GM18867 (cell line): Measurements from ENCODE around the gene NEUROG2.

Experiments
- ATAC-seq: cut with Tn5 transposase; IDR thresholded peaks from one replicate; pipeline ENCODE4 v1.9.1; 2021; ENCODE audit warnings: mild to moderate bottlenecking, moderate library complexity; ENCODE audit not compliant: unreplicated experiment

Gene NEUROG2

GRCh38 chr4:112521123-112522023, 5.4 kb upstream of the NEUROG2 start:
- no peak for ATAC-seq

GRCh38 chr4:112520598-112521122, 4.7 kb upstream of the NEUROG2 start:
- ATAC-seq, result no peak

GRCh38 chr4:112519689-112520597, 4.0 kb upstream of the NEUROG2 start:
- ATAC-seq, result no peak

- no peak for ATAC-seq
Observed at GRCh38 chr4:112518675-112519074, 2.7 kb upstream of the NEUROG2 start.

GRCh38 chr4:112517911-112518310, 1.9 kb upstream of the NEUROG2 start:
- ATAC-seq, result peak; percentile 27

- ATAC-seq, result peak; percentile 15
Observed at GRCh38 chr4:112517067-112517634, 1.2 kb upstream of the NEUROG2 start.

- ATAC-seq, result peak; percentile 30
Observed at GRCh38 chr4:112516471-112517066, 589 bp upstream of the NEUROG2 start.

- peak; percentile 43 for ATAC-seq
Observed at GRCh38 chr4:112515198-112516065, 548 bp downstream of the NEUROG2 start.

- ATAC-seq, result peak; percentile 4
Observed at GRCh38 chr4:112514647-112515197, 1.3 kb downstream of the NEUROG2 start.

GRCh38 chr4:112513971-112514646, 1.9 kb downstream of the NEUROG2 start:
- ATAC-seq, result no peak

GRCh38 chr4:112511803-112512118, 4.2 kb downstream of the NEUROG2 start:
- ATAC-seq, result no peak

- ATAC-seq, result no peak
Observed at GRCh38 chr4:112511093-112511802, 4.7 kb downstream of the NEUROG2 start.

- ATAC-seq, result no peak
Observed at GRCh38 chr4:112510291-112511092, 5.5 kb downstream of the NEUROG2 start.

GRCh38 chr4:112509243-112510141, 6.5 kb downstream of the NEUROG2 start:
- ATAC-seq, result no peak

- ATAC-seq, result no peak
Observed at GRCh38 chr4:112508356-112508755, 7.6 kb downstream of the NEUROG2 start.

- no peak for ATAC-seq
Observed at GRCh38 chr4:112504807-112505206, 11.2 kb downstream of the NEUROG2 start.

GRCh38 chr4:112502871-112503270, 13.1 kb downstream of the NEUROG2 start:
- no peak for ATAC-seq
